Activated CD8-positive, alpha-beta memory T cell treated with anti-CD3 and anti-CD28 coated beads, Interleukin-2, amount 50 U/mL, for 48 hours (primary cell): ENCODE measurements around the gene FUT9.

Experiments
- DNase-seq: peaks from one replicate; pipeline ENCODE4 v3.0.0-alpha.2; 2020

The FUT9 gene

DNA sequence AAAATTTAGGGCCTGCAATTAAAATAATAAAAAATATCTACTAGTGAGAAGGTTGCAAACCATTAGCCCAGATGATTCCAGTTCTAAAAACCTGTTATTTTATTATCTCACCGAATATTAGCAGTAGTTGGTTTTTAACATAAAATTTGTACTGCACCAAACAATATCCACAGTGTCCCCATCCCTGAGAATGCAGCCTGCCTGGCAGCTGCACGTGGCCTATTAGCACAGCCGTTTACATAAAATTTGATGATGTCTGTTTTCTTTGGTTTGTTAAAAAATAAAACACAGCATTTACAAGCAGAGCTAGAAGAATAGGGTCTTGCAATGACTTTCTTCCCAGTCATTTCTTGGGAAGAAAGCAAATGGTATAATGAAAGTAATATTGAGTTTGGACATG is 58.2 kb downstream of the FUT9 start:
- DNase-seq = no peak

DNA sequence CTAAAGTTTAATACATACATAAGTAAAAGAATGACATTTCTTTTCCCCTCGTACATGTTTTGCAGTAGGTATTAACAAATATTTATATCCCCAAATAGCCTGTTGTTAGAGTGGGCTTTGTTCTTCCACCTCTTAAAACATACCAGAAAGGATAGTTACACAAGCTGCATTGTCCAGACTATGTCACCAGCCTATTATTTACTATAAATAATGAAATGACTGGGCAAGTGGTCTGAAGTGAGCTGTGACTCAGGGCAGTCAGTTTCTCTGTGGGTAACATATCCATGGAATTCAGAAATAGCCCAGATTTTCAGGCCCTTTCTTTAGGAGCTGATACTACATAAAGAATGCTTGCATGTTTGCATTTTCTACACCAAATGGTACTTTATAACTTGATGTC is 60.1 kb downstream of the FUT9 start:
- DNase-seq = no peak

DNA sequence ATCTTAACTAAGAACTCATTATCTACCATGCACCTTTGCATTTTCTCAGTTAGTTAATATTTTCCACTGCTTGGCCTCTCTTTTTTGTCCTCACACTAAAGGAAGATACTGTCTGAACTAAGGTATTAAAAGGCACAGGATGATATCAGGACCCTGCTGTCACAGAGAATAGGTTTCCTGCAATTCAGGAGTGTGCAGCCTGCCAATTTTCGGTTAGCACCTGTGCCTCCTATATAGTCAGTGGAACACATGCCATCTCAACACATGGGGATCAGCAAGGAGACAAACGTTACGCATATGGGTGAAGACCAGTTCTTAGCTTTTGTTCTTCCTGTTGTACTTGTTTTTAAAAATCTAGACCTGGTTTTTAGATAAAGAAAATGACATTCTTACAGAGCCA is 71.0 kb downstream of the FUT9 start:
- no peak for DNase-seq

DNA sequence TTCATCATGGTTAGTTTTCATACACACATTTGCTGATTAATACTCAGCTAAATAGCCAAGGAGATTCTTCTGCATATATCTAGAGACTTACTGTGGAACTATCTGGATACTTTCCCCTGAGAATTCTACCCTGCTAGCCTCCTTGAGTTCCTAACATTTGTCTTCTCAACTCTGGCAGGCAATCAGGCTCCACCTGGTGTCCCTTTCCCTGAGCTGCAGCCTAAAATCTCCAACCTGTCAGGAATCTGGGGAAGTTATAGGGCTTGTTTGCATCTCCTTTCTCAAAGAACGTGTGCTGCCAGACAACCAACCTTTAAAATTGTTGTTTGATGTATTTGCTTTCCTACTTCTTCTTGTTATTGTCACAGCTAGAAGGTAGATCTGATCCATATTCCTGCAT is 73.4 kb downstream of the FUT9 start:
- DNase-seq = no peak

DNA sequence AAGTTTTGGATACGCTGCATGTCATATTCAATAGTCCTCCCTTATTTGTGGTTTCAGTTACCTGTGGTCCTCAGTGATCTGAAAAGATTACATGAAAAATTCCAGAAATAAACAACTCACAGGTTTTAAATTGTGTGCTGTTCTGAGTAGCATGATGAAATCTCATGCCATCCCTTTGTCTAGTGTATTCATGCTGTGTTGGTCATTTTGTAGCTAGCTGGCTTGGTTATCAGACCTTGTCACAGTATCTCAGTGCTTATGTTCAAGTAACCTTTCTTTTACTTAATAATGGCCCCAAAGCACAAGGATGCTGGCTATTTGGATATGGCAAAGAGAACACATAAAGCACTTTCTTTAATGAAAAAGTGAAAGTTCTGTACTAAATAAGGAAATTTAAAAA is 78.3 kb downstream of the FUT9 start:
- no peak for DNase-seq

DNA sequence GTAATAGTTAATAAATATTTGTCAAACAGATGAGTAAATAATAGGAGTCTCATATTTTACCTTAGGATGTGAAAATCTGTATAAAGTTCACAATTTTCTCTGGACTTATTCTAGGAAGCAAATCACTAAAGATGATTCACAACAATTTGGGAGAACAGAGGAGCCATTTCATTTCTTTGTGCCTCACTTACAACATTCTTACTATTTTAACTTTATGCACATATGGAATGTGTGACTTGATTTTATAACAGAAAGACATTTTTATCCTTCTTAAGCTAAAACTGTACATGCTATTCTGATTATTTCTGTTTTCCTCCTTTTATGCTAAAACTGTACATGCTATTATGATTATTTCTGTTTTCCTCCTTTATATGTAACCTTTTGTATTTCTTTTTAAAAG is 83.3 kb downstream of the FUT9 start:
- no peak for DNase-seq

DNA sequence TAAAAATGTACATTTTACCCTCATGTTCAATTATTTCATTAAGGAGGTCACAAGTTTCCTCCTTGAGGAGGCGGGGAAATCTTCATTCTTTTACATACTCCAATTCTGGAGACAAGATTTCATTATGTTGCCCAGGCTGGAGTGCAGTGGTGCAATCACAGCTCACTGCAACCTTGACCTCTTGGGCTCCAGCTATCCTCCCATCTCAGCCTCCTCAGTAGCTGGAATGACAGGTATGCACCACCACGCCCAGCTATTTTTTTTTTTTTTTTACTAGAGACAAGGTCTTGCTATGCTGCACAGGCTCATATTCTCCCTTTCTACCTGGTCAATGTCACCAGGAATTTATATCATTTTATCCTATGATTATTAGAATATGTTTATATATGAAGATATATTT is 85.8 kb downstream of the FUT9 start:
- no peak for DNase-seq

DNA sequence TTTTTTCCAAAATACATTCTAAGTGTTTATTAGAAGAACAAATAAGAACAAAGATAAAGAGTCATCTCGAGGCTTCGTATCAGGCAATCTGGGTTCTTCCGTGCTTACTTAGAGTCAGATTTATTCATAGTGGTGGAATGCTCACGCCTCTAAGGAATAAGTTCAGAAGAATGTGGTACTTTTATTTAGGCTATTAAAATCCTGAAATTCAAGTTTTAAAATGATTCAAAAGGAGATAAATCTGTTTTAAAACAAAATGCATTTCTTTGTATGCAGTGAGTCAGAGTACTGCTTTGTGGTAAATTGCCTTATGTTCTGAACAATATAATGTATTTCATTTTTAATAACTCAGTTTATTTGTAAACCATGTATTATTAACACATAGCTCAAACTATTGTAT is 89.1 kb downstream of the FUT9 start:
- no peak for DNase-seq

DNA sequence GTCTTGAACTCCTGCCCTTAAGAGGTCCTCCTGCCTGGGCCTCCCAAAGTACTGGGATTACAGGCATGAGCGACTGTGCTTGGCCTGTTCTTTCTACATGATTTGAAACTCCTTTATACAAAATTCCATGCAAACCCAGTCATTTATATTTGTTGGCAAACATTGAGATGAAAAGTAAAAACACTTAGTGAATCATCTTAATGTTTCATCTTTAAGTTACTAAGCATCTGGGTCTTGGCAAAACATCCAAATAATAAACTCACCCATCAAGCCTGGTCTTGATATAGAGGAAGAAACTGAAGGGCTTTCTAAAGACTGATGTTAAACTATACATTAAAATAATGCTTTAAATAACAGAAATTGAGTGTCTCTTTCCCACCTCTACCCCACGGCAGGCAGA is 95.1 kb downstream of the FUT9 start:
- DNase-seq = no peak

DNA sequence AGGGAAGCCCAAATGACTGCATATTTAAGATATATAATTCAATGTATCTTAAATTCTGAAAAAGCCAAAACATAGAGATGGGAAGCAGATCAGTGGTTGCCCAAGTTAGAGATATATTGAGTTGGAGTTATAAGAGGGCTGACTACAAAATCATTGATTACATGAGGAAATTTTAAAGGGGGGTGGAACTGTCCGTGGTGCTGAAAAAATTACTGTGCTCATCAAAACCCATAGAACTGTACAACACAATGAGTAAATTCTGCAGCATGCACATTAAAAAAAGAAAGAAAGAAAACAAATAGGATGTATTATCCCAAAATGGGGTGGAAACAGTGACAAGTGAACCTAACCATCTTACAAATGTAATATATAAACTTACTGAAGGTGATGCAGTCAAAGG is 100.9 kb downstream of the FUT9 start:
- DNase-seq = no peak

DNA sequence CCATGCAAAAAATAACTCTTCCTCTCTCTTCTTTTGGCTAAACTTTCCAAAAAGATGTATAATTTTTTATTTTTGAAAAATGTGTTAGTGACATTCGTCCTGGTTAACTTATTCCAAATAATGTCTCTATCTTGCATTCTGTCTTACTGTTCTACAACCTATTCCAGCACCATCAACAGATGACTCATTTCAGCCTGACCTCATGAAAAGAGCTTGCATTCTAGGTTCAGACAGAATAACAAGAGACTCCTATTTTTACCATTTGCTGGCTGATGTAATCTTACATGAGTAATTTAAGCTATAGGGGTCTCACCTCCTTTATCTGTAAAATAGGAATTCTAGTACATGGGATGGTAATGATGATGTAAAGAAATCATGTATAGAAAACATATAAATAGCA is 109.0 kb downstream of the FUT9 start:
- no peak for DNase-seq

DNA sequence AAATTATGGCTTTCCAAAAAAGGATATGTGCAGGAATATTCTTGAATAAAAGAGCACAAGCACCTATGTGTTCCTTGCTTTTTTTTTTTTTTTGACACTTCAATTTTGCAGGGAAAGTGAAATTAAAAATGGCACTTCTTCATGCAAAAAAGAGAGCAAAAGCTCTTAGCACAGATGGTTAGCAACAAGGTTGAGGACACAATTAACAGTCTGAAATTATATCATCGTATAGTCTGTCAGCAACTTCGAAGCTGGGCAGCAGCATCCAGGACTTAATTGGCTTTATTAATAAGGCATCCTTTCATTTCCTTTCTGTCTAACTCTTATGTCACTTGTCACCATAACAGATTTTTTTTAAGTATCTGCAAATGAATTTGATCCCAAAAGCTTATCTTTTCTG is 122.6 kb downstream of the FUT9 start:
- DNase-seq = no peak

DNA sequence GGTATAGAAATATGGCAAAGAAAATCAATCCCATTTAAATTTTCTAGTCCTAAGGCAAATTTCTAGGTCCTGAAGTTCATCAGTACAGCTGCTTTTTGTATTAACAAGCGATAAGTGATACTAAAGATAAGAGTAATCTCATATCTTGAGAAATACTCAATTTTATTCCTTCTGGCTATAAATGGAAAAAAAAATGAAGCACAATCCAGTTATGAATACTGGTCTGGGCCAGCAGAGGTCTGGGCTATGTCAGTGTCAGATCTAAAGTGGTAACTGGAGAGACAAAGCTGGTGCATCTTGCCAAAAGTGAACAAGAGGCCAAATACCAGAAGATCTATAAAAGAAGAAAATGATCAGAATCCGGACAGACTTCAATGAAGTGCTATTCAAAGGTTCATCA is 126.4 kb downstream of the FUT9 start:
- no peak for DNase-seq

DNA sequence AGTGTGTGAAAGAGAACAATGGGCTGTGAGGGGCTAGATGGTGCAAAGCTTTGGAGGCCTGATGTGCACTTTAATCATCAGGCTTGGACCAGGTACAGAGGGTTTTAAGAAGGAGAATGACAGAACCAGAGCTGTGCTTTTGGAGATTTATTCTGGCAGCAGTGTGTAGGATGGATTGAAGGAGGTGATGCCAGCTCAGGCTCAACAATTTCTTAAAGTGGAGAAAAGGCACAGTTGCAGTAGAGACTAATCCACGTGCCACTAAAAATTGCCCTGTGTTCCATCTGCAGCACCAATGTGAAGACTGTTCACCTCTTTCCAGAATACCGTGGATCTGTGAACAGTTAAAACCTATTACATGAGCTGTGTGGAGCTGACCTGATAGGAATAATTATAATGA is 134.7 kb downstream of the FUT9 start:
- no peak for DNase-seq

DNA sequence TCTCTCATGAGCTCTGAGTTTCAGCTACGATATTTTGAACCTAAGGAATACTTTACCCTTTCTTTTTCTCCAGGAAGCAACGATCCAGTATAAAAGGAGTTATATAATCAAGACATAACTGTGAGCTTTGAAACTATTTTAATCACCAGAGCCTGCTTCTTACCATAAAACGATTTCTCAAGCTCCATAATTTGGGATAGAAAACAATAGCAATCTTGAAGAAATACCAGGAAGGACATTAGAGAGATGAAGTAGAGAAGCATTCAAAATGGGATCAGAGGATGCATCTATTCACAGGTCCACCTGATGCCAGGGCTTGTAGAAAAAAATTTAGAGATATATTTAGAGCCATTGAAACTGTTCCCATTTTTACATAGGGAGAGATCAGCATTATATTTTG is 135.9 kb downstream of the FUT9 start:
- DNase-seq = no peak

DNA sequence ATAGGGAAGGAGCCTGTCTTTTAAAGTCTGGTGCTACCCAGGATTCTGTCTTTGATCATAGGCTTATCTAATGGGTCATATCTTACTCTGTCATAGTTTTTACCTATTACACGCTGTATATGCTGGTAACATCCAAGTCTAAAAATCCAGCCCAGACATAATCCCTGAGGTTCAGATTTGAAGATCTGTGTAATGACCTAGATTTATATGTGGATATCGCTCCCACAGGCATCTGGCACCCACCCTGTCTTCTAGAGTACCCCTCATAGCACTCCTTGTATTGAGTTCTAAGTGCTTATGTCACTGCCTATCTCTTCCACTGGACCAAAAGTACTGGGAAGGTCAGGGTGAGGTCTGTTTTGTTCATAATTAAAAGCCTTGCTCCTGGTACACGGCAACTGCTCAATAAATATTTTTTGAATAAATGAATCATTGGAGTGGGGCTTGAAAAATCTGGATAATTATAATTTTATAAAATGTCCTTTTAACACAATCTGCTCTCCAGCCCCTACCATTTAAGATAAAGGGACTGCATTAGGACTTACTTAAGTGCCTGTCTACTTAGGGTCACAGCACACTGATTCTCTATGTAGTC is 136.4 kb downstream of the FUT9 start:
- no peak for DNase-seq

DNA sequence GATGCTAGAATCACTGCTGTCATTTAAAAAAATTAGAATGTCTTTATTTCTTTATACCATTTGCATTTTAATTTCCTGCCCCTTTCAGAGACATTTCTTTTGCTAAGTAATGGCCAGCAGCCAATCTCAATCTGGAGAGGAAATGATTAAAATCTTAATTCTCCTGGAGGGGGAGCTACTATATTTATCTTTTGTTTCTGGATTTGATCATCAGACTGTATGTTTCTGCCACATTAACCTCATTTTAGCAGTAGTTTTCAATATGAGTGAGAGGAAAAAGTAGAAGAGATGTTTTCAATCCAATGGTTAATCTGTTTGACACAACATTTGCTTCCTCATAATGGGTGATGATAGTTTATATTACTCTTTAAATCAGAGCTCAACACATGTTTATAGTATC is 138.0 kb downstream of the FUT9 start:
- no peak for DNase-seq

DNA sequence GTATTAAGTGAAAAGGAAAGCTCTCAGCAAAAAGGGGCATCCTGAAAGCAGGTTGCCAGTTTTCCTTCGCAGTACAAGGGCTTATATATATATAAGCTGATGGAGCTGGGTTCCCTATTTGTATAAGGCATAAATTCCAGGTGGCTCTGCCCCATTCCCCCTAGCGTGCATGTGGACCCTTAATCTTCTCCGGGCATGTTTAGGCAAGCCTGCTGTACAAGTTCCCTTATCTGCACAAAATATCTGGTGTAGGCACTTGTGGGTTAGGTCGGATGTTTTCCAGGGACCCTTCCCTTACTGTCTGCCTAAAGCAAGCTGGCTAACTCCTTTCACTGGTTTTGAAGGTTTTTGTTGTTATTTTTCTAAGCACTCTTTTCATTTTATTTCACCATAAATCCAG is 140.7 kb downstream of the FUT9 start:
- DNase-seq = no peak

DNA sequence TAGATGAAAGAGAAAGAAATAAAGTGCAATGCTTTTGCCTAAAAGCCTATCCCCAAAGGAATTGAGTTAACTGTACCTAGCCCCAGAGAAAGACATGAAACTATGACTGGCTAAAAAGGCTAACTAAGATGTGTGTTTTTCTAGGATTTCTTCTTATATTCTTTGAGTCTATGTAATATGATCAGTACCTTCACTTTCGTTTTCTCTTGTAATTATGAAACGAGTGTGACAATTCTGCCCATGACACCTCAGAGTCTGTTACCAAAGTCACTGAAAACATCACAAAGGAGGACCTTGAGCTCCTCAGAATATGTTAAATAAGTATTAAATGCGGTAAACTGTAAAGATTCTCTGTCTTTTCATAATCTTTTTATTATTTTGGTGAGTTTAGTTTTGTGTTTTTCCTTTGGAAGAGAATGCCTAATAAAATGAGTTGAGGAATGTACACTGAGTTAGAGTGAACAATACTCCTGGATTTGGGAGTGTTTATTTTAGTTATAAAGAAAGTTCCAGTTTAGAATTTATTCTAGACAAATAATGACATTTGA is 141.3 kb downstream of the FUT9 start:
- no peak for DNase-seq

DNA sequence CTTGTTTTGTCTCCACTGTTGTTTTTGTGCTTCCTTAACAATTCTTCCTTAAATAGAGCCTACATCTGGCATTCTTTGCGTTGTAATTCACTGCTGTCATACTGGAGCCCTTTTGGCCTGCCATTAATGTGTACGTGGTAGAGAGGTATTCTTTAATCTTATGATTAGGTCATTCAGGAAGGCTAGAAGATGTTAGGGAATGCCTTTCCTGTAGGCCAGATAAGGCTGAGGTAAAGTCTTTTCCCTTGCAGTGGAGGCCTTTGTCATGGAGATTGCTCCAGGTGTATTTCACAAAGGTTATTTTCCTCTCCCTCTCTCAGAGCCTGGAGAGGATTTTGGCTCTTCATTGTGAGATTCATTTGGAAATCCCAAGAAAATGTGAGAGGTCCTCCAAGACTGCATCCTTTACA is 146.9 kb downstream of the FUT9 start:
- DNase-seq = no peak

DNA sequence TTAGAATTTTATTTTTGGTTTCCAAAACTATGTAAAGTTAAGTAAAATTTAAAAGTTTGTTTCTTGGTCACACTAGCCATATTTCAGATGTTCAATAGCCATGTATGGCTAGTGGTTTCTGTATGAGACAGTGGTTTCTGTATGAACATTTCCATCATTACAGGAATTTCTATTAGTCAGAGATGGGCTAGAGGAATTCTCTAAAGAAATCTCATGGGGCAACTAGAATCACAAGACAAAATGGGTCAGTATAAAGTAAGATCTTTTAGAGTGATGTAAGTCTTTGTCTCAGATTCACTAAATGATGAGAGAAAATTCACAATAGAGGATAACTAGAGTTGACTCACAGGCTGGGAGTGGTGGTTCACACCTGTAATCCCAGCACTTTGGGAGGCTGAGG is 149.0 kb downstream of the FUT9 start:
- no peak for DNase-seq

DNA sequence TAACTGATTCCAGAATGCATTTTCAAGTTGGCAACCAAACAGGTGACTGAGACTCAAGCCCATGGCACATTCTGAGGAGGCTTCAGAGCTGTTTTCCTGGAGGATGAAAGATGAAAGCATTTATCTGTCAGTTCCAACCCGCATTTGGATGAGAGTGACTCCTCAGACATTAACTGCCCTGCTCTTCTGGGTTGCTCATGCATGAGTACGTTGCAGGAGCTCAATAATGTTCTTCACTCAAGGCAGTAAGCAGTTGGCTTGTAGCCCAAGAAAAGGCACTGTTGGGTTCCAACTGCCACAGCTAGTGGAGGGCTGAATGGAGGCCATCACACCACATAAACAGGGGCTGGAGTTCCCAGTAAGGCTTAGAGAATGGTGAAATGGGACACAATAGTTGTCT is 155.3 kb downstream of the FUT9 start:
- no peak for DNase-seq

DNA sequence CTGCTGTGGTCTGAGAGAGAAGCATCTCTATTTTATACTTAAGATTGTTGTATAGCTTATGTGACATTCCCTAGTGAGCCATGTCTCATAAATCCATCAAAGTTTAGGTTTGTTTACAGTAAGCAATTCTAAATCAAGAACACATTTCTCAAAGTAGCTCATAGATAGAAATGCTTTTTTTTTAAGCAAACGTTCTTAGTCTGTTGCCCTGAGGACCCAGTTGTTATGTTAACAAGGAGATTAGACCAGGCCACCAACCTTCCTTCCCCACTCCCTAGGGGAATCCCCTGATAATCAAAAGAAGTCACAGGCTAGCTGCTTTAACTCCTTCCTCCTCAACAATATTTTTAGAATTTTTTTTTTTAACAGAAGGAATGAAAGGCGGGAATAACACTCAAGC is 169.0 kb downstream of the FUT9 start:
- DNase-seq = no peak

DNA sequence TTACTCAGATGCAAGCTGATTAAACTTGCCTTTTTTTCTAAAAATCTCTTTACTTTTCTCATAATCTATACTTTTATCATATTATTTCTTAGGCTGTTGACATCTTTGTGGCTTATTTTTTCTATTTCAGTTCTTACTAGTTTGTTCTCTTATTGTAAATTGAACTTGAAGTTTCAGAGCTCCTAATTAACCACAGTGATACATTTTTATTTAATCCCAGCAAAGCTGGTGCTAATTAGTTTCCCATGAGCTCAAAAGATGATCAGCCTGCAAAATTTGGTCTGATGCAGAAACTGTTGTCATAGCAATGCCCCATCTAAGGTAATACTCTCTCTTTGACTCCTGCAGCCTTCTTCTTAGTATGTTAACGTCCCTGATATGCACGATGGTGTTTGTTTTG is 170.3 kb downstream of the FUT9 start:
- DNase-seq = no peak

DNA sequence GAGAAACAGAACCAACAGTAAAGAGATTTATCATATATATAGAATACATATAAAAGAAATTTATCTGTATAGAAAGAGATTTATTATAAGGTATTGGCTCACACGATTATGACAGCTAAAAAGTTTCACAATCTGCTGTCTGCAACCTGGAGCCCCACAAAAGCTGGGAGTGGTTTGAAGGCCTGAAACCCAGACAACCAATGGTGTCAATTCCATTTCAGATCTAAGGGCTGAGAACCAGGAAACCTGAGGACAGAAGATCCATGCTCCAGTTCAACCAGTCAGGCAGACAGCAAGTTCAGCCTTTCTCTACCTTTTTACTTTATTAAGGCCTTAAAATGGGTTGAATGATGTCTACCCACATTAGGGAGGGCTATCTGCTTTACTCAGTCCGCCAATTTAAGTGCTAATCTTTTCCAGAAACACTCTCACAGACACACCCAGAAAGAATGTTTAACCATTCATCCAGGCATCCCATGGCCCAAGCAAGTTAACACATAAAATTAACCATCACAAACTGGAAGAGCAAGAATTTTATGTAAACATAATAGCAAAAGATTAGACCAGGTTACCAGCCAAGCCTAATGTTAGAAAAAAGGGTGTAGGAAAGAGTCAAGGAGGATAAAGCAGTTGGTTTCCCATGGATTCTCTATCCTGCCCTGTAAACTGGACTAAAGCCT is 170.9 kb downstream of the FUT9 start:
- no peak for DNase-seq
